H1 (cell line): ENCODE measurements around the gene KCTD2. TPM values are rescaled to one million over a fixed set of nuclear protein-coding genes. Genes with fewer than 3 reads are reported as not detected.

Experiments
- CTCF ChIA-PET: fragments of 300-600 bp; sonication (Branson Sonifier 250); formaldehyde crosslinking; loops from one replicate; lab custom pipeline; 2021; ENCODE audit not compliant: partially characterized antibody; lab: Charles Lee
- POLR2A ChIA-PET: fragments of 300-600 bp; sonication (Branson Sonifier 250); formaldehyde crosslinking; loops from one replicate; lab custom pipeline; 2021; ENCODE audit warnings: inconsistent platforms; ENCODE audit not compliant: partially characterized antibody; lab: Charles Lee
- DNase-seq, 2 experiments: peaks; one replicate each; pipeline versions ENCODE4 v3.0.0 to v3.0.0-alpha.2; 2010 to 2022; ENCODE audit warnings: low spot score in 2 of 2, low read depth in 1 of 2, mixed read lengths in 1 of 2
- FAIRE-seq: peaks from 2 replicates; lab custom pipeline; 2011; peaks lifted over from hg19 to GRCh38; lab: Jason Lieb, UNC
- H2AFZ ChIP-seq: 2 replicates; pipeline ENCODE4 v1.8.1; 2012; ENCODE audit warnings: low read length, inconsistent platforms
- H2AK5ac ChIP-seq: 2 replicates; pipeline ENCODE4 v1.6.1; 2013; ENCODE audit warnings: low read depth, low read length
- H2BK120ac ChIP-seq: replicated peaks from 2 replicates; pipeline ENCODE3; 2013; ENCODE audit warnings: low read depth, low read length, inconsistent platforms
- H2BK12ac ChIP-seq: 2 replicates; pipeline ENCODE4 v1.6.1; 2013; ENCODE audit warnings: low read depth, low read length
- H2BK15ac ChIP-seq: 2 replicates; pipeline ENCODE4 v1.6.1; 2013; ENCODE audit warnings: low read length
- H2BK20ac ChIP-seq: 2 replicates; pipeline ENCODE4 v1.6.1; 2013; ENCODE audit warnings: low read length
- H2BK5ac ChIP-seq: 2 replicates; pipeline ENCODE4 v1.6.1; 2013; ENCODE audit warnings: low read depth, low read length
- H3K14ac ChIP-seq: 2 replicates; pipeline ENCODE4 v1.6.1; 2013; ENCODE audit warnings: inconsistent platforms; ENCODE audit not compliant: insufficient read length
- H3K18ac ChIP-seq: 2 replicates; pipeline ENCODE4 v1.6.1; 2013; ENCODE audit warnings: low read length; ENCODE audit errors: extremely low read depth
- H3K23ac ChIP-seq: 2 replicates; pipeline ENCODE4 v1.6.1; 2013; ENCODE audit warnings: inconsistent platforms; ENCODE audit not compliant: insufficient read length
- H3K23me2 ChIP-seq: 2 replicates; pipeline ENCODE4 v1.6.1; 2013; ENCODE audit warnings: low read depth, low read length
- H3K27ac ChIP-seq: 2 replicates; pipeline ENCODE4 v1.6.1; 2011; ENCODE audit warnings: low read depth, low read length, inconsistent platforms
- H3K27me3 ChIP-seq, 4 experiments: replicated peaks in 1 of 4; 1 replicate in 1 of 4; 2 replicates in 3 of 4; pipeline versions ENCODE4 v1.6.1 to v1.8.1; 2011 to 2013; ENCODE audit warnings: low read length in 3 of 4, mild to moderate bottlenecking in 3 of 4, inconsistent platforms in 2 of 4, mixed read lengths in 2 of 4, moderate library complexity in 1 of 4; ENCODE audit not compliant: control insufficient read depth in 3 of 4, insufficient read depth in 3 of 4; ENCODE audit errors: extremely low read depth in 1 of 4
- H3K36me3 ChIP-seq, 4 experiments: 2 replicates each; pipeline versions ENCODE4 v1.6.1 to v1.8.1; 2011 to 2013; ENCODE audit warnings: mild to moderate bottlenecking in 4 of 4, low read length in 3 of 4, moderate library complexity in 2 of 4, control low read depth in 1 of 4, inconsistent platforms in 1 of 4; ENCODE audit not compliant: insufficient read depth in 4 of 4, control insufficient read depth in 2 of 4
- H3K4ac ChIP-seq: replicated peaks from 2 replicates; pipeline ENCODE3; 2013; ENCODE audit warnings: low read length, low read depth, mixed read lengths, inconsistent platforms; ENCODE audit not compliant: insufficient read length
- H3K4me1 ChIP-seq, 4 experiments: replicated peaks in 1 of 4; 1 replicate in 1 of 4; 2 replicates in 3 of 4; pipeline versions ENCODE4 v1.6.1 to v1.8.1; 2011 to 2013; ENCODE audit warnings: low read length in 3 of 4, inconsistent platforms in 2 of 4, mixed read lengths in 1 of 4; ENCODE audit not compliant: insufficient read depth in 4 of 4, control insufficient read depth in 3 of 4
- H3K4me2 ChIP-seq, 2 experiments: 2 replicates each; pipeline versions ENCODE4 v1.6.1 to v1.8.1; 2011 to 2013; ENCODE audit warnings: low read depth in 2 of 2, low read length in 2 of 2, control low read depth in 1 of 2, inconsistent platforms in 1 of 2, mild to moderate bottlenecking in 1 of 2; ENCODE audit not compliant: insufficient read depth in 1 of 2
- H3K4me3 ChIP-seq, 4 experiments: fragments of 200-600, 300-600 bp in 1 of 4; sonication (generic), shearing (Covaris generic), sonication (Bioruptor Twin) in 1 of 4; 2 replicates each; pipeline versions ENCODE4 v1.5.1 to v1.8.1; 2011 to 2016; ENCODE audit warnings: low read length in 4 of 4, low read depth in 3 of 4, control low read depth in 2 of 4, inconsistent platforms in 2 of 4, mild to moderate bottlenecking in 2 of 4, mixed read lengths in 1 of 4, moderate library complexity in 1 of 4; ENCODE audit not compliant: insufficient read depth in 2 of 4; ENCODE audit errors: extremely low read depth in 1 of 4
- H3K56ac ChIP-seq: replicated peaks from 2 replicates; pipeline ENCODE3; 2013; ENCODE audit warnings: low read depth, mild to moderate bottlenecking, mixed read lengths, low read length, inconsistent platforms; ENCODE audit not compliant: insufficient read length
- H3K79me1 ChIP-seq: 2 replicates; pipeline ENCODE4 v1.6.1; 2013; ENCODE audit warnings: low read depth, low read length, control low read depth
- H3K79me2 ChIP-seq, 2 experiments: 2 replicates each; pipeline versions ENCODE4 v1.6.1 to v1.8.1; 2012 to 2013; ENCODE audit warnings: low read length in 2 of 2, mild to moderate bottlenecking in 2 of 2, inconsistent platforms in 1 of 2; ENCODE audit not compliant: insufficient read depth in 2 of 2, control insufficient read depth in 1 of 2
- H3K9ac ChIP-seq, 4 experiments: replicated peaks in 1 of 4; 1 replicate in 1 of 4; 2 replicates in 3 of 4; pipeline versions ENCODE4 v1.6.1 to v1.8.1; 2011 to 2013; ENCODE audit warnings: low read depth in 3 of 4, low read length in 3 of 4, control low read depth in 2 of 4, mild to moderate bottlenecking in 2 of 4, moderate library complexity in 2 of 4, inconsistent platforms in 1 of 4; ENCODE audit errors: extremely low read depth in 1 of 4
- H3K9me3 ChIP-seq, 2 experiments: 2 replicates each; pipeline versions ENCODE4 v1.6.1 to v1.8.1; 2012 to 2013; ENCODE audit warnings: mild to moderate bottlenecking in 2 of 2, moderate library complexity in 2 of 2, control low read depth in 1 of 2, inconsistent platforms in 1 of 2, low read depth in 1 of 2, low read length in 1 of 2, mixed read lengths in 1 of 2; ENCODE audit not compliant: insufficient read depth in 2 of 2
- H4K20me1 ChIP-seq, 2 experiments: replicated peaks in 1 of 2; 2 replicates each; pipeline versions ENCODE3 to v1.8.1; 2011 to 2013; ENCODE audit warnings: inconsistent platforms in 2 of 2, low read length in 2 of 2, mild to moderate bottlenecking in 1 of 2; ENCODE audit not compliant: insufficient read depth in 2 of 2, control insufficient read depth in 1 of 2
- H4K5ac ChIP-seq: 2 replicates; pipeline ENCODE4 v1.6.1; 2013; ENCODE audit warnings: low read length, low read depth, mixed read lengths, inconsistent platforms; ENCODE audit not compliant: insufficient read length
- H4K8ac ChIP-seq: 2 replicates; pipeline ENCODE4 v1.8.0; 2013; ENCODE audit warnings: mild to moderate bottlenecking, moderate library complexity, low read length, inconsistent platforms; ENCODE audit not compliant: insufficient read depth; ENCODE audit errors: extremely low read depth
- H4K91ac ChIP-seq: replicated peaks from 2 replicates; pipeline ENCODE3; 2013; ENCODE audit warnings: low read length, mixed read lengths, inconsistent platforms; ENCODE audit not compliant: insufficient read length
- CHD2 ChIP-seq: IDR thresholded peaks from 2 replicates; pipeline ENCODE4 v1.6.1; 2012; ENCODE audit warnings: low read length, improper control_type of control experiment
- CREB1 ChIP-seq: IDR thresholded peaks from 2 replicates; pipeline ENCODE4 v1.6.1; 2012; ENCODE audit warnings: inconsistent platforms
- SAP30 ChIP-seq: fragments of 300-600 bp; sonication (generic); IDR thresholded peaks from 2 replicates; pipeline ENCODE4 v1.7.1; 2012; ENCODE audit warnings: low read length, moderate library complexity, mild to moderate bottlenecking, inconsistent platforms; ENCODE audit not compliant: insufficient read depth, insufficient replicate concordance
- SRF ChIP-seq: IDR thresholded peaks from 2 replicates; pipeline ENCODE4 v1.6.1; 2011; ENCODE audit warnings: mild to moderate bottlenecking, low read depth, low read length, moderate library complexity
- YY1 ChIP-seq: IDR thresholded peaks from 2 replicates; pipeline ENCODE4 v1.6.1; 2011; ENCODE audit warnings: low read depth, mild to moderate bottlenecking, low read length
- WGBS, 2 experiments: shearing (Covaris generic) in 1 of 2; methylation state at CpG; one replicate each; pipeline versions ENCODE4 v1.1.6 to v1.1.7; 2013 to 2015; ENCODE audit warnings: low lambda C conversion rate in 2 of 2, mixed read lengths in 2 of 2, inconsistent platforms in 1 of 2, low coverage in 1 of 2, missing lambda C conversion rate in 1 of 2; ENCODE audit not compliant: insufficient replicate concordance in 2 of 2, insufficient coverage in 1 of 2, insufficient read length in 1 of 2; ENCODE audit errors: extremely low coverage in 1 of 2, missing lambda C conversion rate in 1 of 2; 5-methylcytosine and 5-hydroxymethylcytosine counted together
- polyA plus RNA-seq, 7 experiments: library from polyadenylated mRNA; depleted of rRNA in 3 of 7; stranded (reverse) in 5 of 7; unstranded in 2 of 7; fragments of >200 nt in 5 of 7; fragments of 200-250 nt in 2 of 7; gene quantifications; 1 replicate in 5 of 7; 2 replicates in 1 of 7; 4 replicates in 1 of 7; pipeline versions ENCODE4 v1.2.1 to v1.2.3, GENCODE V29; 2011 to 2013; ENCODE audit warnings: missing spikeins in 2 of 7, mixed read lengths in 2 of 7
- total RNA-seq: library from RNA; stranded (reverse); fragmentation: NEBNext Ultra II Directional; extraction: Animal tissue kit (Norgen Biotek cat#: 25700); gene quantifications from 2 replicates; pipeline ENCODE4 v1.2.1, GENCODE V29; 2021
- TF ChIP-seq, protein P1 (sequence below): IDR thresholded peaks from 2 replicates; pipeline ENCODE4 v1.6.1; 2012; ENCODE audit warnings: inconsistent platforms

The KCTD2 gene
- total and polyA plus RNA-seq, 2 of the 8 experiments (the other 6 are each of a cell fraction or from before 2014, with no cell fraction given) = 33.7 to 36.8 TPM

DNA sequence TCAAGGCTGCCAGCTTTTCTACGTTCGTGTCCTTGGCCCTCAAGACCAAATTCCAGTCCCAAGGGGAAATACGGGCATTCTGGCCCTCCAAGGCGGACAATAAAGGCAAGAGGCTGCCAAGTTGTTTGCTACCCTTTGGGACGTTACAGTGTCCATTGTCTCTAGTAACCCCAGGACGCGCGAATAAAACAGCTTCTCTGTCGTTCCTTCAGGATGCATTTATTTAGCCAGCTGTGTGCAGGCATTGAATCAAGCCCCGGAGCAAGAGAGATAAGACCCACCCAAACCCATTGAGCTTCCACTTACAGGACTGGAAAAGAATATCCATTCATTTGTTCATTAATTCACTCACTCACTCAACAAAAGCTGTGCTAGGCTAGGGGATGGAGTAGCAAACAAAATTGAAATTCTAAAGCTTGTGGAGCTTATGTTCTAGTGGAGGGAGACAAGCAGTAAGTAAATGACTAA, 33.9 kb upstream of the KCTD2 start:
- no peak for DNase-seq
- Histone ChIP-seq H3K4ac (no peak overlapping the region), H3K9me3 (no peaks in the 10 kb centered on the region), H3K18ac (no peak overlapping the region), H3K14ac (no peak overlapping the region), H2BK120ac (no peak overlapping the region), H3K9ac (peak overlapping the region; percentile 86 to 96 (median 94)), H3K79me2 (peaks cover 0 to 14% of the 10 kb centered on the region in 2 experiments; a peak in 2 of 4 replicates), H3K23me2 (peaks cover 6% of the 10 kb centered on the region; the same call in 1 of the 2 replicates), H2BK15ac (no peak overlapping the region), H2AK5ac (no peak overlapping the region), H3K79me1 (no peaks in the 10 kb centered on the region; the same call in 1 of the 2 replicates), H3K27me3 (no peaks in the 10 kb centered on the region), H2AFZ (no peak overlapping the region), H2BK5ac (no peak overlapping the region; the same call in none of the 2 replicates), H3K27ac (peak overlapping the region; percentile 87), H4K8ac (no peak overlapping the region), H3K4me2 (peak overlapping the region; percentile 84 to 86), H4K91ac (no peak overlapping the region), H2BK20ac (no peak overlapping the region), H4K20me1 (no peaks in the 10 kb centered on the region), H2BK12ac (no peak overlapping the region), H4K5ac (peak overlapping the region; percentile 62), H3K4me1 (peaks cover 0 to 15% (median 4%) of the 10 kb centered on the region in 4 experiments; a peak in 5 of 7 replicates), H3K56ac (no peak overlapping the region), H3K36me3 (peaks cover 0 to 9% (median 0%) of the 10 kb centered on the region in 4 experiments; a peak in 4 of 8 replicates), H3K23ac (no peak overlapping the region), H3K4me3 (peak overlapping the region; percentile 73 to 84 (median 79))
- ChIA-PET CTCF (interaction anchor here (0.7 to 20.3 kb wide), 21 partner anchors 10 to 268 kb away, joined by 3 to 345 read pairs (median 6); partner anchors contain the start of genes CDR2L and OTOP2), POLR2A (interaction anchor here (0.6 to 5.8 kb wide), 38 partner anchors 10 to 406 kb away, joined by 3 to 87 read pairs (median 5); partner anchors contain the start of genes ATP5PD, CDR2L, HID1 and KCTD2)
- TF ChIP-seq CREB1 = no peak
- no peak for TF ChIP-seq SRF
- TF ChIP-seq SAP30 = peak; percentile 53
- TF ChIP-seq CHD2 = no peak
- TF ChIP-seq, protein P1, sequence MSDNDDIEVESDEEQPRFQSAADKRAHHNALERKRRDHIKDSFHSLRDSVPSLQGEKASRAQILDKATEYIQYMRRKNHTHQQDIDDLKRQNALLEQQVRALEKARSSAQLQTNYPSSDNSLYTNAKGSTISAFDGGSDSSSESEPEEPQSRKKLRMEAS = no peak
- no peak for TF ChIP-seq YY1
- no peak for FAIRE-seq
- whole genome bisulfite sequencing, 2 experiments = 1% methylated on average over 10 of the region's 10 CpGs; no CpG with 5 or more reads in 1 of the 2 experiments
